GM12878 (cell line): ENCODE results near the gene ST6GALNAC3. TPM values are rescaled to one million over a fixed set of nuclear protein-coding genes. Genes with fewer than 3 reads are reported as not detected.

Source experiments
- ATAC-seq: fragments of 200-7000 bp; cut with Tn5 transposase; 3 replicates; pipeline ENCODE4 v1.9.1; 2020; ENCODE audit warnings: mild to moderate bottlenecking, moderate library complexity
- BruUV-seq: library from RNA; stranded (reverse); fragments of 400-500 nt; replicated peaks from 2 replicates; lab custom pipeline; 2021; lab: Mats Ljungman, UMichigan
- CTCF ChIA-PET: fragments of 300-600 bp; sonication (Branson Sonifier 250); formaldehyde crosslinking; extraction: SDS; loops from one replicate; lab custom pipeline; 2021; ENCODE audit warnings: inconsistent platforms; lab: Yijun Ruan, JAX
- POLR2A ChIA-PET: fragments of 350-600 bp; formaldehyde crosslinking; extraction: SDS; loops from one replicate; lab custom pipeline; 2021; ENCODE audit warnings: inconsistent platforms; lab: Charles Lee
- RAD21 ChIA-PET: fragments of 300-600 bp; sonication (Branson Sonifier 250); formaldehyde crosslinking; loops from one replicate; lab custom pipeline; 2023; ENCODE audit warnings: antibody characterized with exemption; ENCODE audit not compliant: unreplicated experiment; lab: Charles Lee
- SMC1A ChIA-PET: fragments of 300-600 bp; sonication (Branson Sonifier 250); formaldehyde crosslinking; loops from one replicate; lab custom pipeline; 2023; ENCODE audit not compliant: unreplicated experiment, uncharacterized antibody; lab: Charles Lee
- DNase-seq: peaks from one replicate; pipeline ENCODE4 v3.0.0-alpha.2; 2011; ENCODE audit warnings: low read depth, low spot score
- FAIRE-seq: peaks from 3 replicates; lab custom pipeline; 2011; peaks lifted over from hg19 to GRCh38; lab: Jason Lieb, UNC
- H2AFZ ChIP-seq: 2 replicates; pipeline ENCODE4 v1.6.0; 2011; ENCODE audit warnings: low read depth, low read length, control low read depth; ENCODE audit not compliant: control insufficient read depth
- H3K27ac ChIP-seq: 2 replicates; pipeline ENCODE4 v1.5.1; 2011; ENCODE audit warnings: control low read depth; ENCODE audit not compliant: control insufficient read depth, insufficient read depth
- H3K27me3 ChIP-seq, 2 experiments: replicated peaks in 1 of 2; 2 replicates each; pipeline versions ENCODE4 v1.6.0 to v1.6.1; 2011; ENCODE audit warnings: low read length in 1 of 2; ENCODE audit not compliant: control insufficient read depth in 2 of 2, insufficient read depth in 2 of 2
- H3K36me3 ChIP-seq, 2 experiments: 2 replicates each; pipeline ENCODE4 v1.5.1; 2011; ENCODE audit warnings: low read length in 1 of 2; ENCODE audit not compliant: control insufficient read depth in 2 of 2, insufficient read depth in 2 of 2
- H3K4me1 ChIP-seq: 2 replicates; pipeline ENCODE4 v1.6.1; 2011; ENCODE audit warnings: mild to moderate bottlenecking, low read length, moderate library complexity, mixed read lengths; ENCODE audit not compliant: control insufficient read depth, insufficient read depth
- H3K4me2 ChIP-seq: 2 replicates; pipeline ENCODE4 v1.6.0; 2011; ENCODE audit warnings: control low read depth; ENCODE audit not compliant: control insufficient read depth, insufficient read depth
- H3K4me3 ChIP-seq: fragments of 200-600 bp; sonication (generic); 2 replicates; pipeline ENCODE4 v1.5.1; 2016
- H3K79me2 ChIP-seq: 2 replicates; pipeline ENCODE4 v1.6.0; 2011; ENCODE audit warnings: low read length; ENCODE audit not compliant: control insufficient read depth, insufficient read depth
- H3K9ac ChIP-seq: 2 replicates; pipeline ENCODE4 v1.8.0; 2011; ENCODE audit warnings: low read length, control low read depth, mixed read lengths; ENCODE audit not compliant: control insufficient read depth, insufficient read depth
- H3K9me3 ChIP-seq: replicated peaks from 3 replicates; pipeline ENCODE4 v1.5.1; 2011; ENCODE audit warnings: mild to moderate bottlenecking, low read length; ENCODE audit not compliant: control insufficient read depth, insufficient read depth
- H4K20me1 ChIP-seq: 2 replicates; pipeline ENCODE4 v1.6.0; 2011; ENCODE audit not compliant: control insufficient read depth, insufficient read depth
- DPF2 ChIP-seq: fragments of 450-650 bp; IDR thresholded peaks from 2 replicates; pipeline ENCODE4 v1.6.1; 2017; ENCODE audit warnings: mild to moderate bottlenecking
- FOXK2 ChIP-seq: fragments of 450-650 bp; IDR thresholded peaks from 2 replicates; pipeline ENCODE4 v1.6.1; 2017; ENCODE audit warnings: mild to moderate bottlenecking, moderate library complexity
- HCFC1 ChIP-seq: fragments of 150-350 bp; IDR thresholded peaks from 2 replicates; pipeline ENCODE4 v1.6.1; 2014; ENCODE audit warnings: low read length
- HDAC6 ChIP-seq: fragments of 200-600 bp; sonication (generic); IDR thresholded peaks from one replicate; pipeline ENCODE4 v1.8.0; 2017; ENCODE audit warnings: antibody characterized with exemption; ENCODE audit not compliant: unreplicated experiment
- KDM1A ChIP-seq: fragments of 200-600 bp; sonication (generic); IDR thresholded peaks from 2 replicates; pipeline ENCODE4 v1.6.1; 2016; ENCODE audit warnings: borderline replicate concordance
- NBN ChIP-seq: fragments of 450-650 bp; IDR thresholded peaks from 2 replicates; pipeline ENCODE4 v1.6.1; 2016
- SIN3A ChIP-seq: IDR thresholded peaks from 2 replicates; pipeline ENCODE4 v1.6.1; 2012; ENCODE audit warnings: low read depth, low read length, improper control_type of control experiment
- STAT3 ChIP-seq: IDR thresholded peaks from 2 replicates; pipeline ENCODE4 v1.6.1; 2011; ENCODE audit warnings: low read depth, low read length, improper control_type of control experiment
- WGBS: methylation state at CpG from one replicate; pipeline ENCODE4 v1.1.6; 2016; ENCODE audit warnings: low lambda C conversion rate; ENCODE audit not compliant: insufficient replicate concordance, insufficient coverage; ENCODE audit errors: missing lambda C conversion rate; 5-methylcytosine and 5-hydroxymethylcytosine counted together
- in situ Hi-C: fragments of 300-500 bp; cut with MboI; formaldehyde crosslinking; loops from 9 replicates; pipeline ENCODE4 v1.14.3; 2018; ENCODE audit warnings: mixed read lengths
- intact Hi-C: fragments of 100-400 bp; cut with micrococcal nuclease; formaldehyde crosslinking; loops from one replicate; pipeline ENCODE4 v1.14.2; 2022; ENCODE audit not compliant: unreplicated experiment
- polyA plus RNA-seq, 11 experiments: library from polyadenylated mRNA; depleted of rRNA in 4 of 11; unstranded in 6 of 11; stranded (reverse) in 5 of 11; fragments of >200 nt; fragmentation: Nextera tagmentation in 4 of 11; fragmentation: Illumina TruSeq in 1 of 11; extraction: Ambion mirVana in 4 of 11; extraction: Trizol in 1 of 11; gene quantifications; 1 replicate in 1 of 11; 2 replicates in 10 of 11; pipeline versions ENCODE4 v1.2.1 to v1.2.3, GENCODE V29; 2011 to 2016; ENCODE audit warnings: inconsistent platforms in 2 of 11, missing spikeins in 2 of 11, low read depth in 1 of 11
- total RNA-seq, 4 experiments: library from RNA; depleted of rRNA in 3 of 4; stranded (reverse); fragments of >200 nt in 3 of 4; fragmentation: Illumina TruSeq in 1 of 4; extraction: Trizol in 1 of 4; gene quantifications; 2 replicates each; pipeline versions ENCODE4 v1.2.1 to v1.2.3, GENCODE V29; 2013 to 2021
- TF ChIP-seq, protein P1 (sequence below): fragments of 450-650 bp; IDR thresholded peaks from 2 replicates; pipeline ENCODE4 v1.6.1; 2017; ENCODE audit warnings: mild to moderate bottlenecking, low read depth, inconsistent platforms; ENCODE audit not compliant: poor library complexity, severe bottlenecking
- TF ChIP-seq, protein P2 (sequence below): fragments of 450-650 bp; IDR thresholded peaks from 2 replicates; pipeline ENCODE4 v1.6.1; 2018; ENCODE audit warnings: mild to moderate bottlenecking, low read depth, moderate library complexity; ENCODE audit not compliant: partially characterized antibody
- TF ChIP-seq, protein P3 (sequence below): IDR thresholded peaks from 2 replicates; pipeline ENCODE4 v1.6.1; 2011; ENCODE audit warnings: low read depth, mild to moderate bottlenecking, low read length, moderate library complexity, borderline replicate concordance; ENCODE audit errors: extremely low read depth
- TF ChIP-seq, protein P4 (sequence below): IDR thresholded peaks from 2 replicates; pipeline ENCODE4 v1.6.1; 2011; ENCODE audit warnings: borderline replicate concordance, low read depth, mild to moderate bottlenecking, moderate library complexity, low read length; ENCODE audit not compliant: insufficient read depth, poor library complexity, severe bottlenecking

Gene ST6GALNAC3
- total and polyA plus RNA-seq, 10 of the 15 experiments (the other 5 are each of a cell fraction or from before 2014, with no cell fraction given), result 0.04 to 0.68 (median 0.18) TPM; not detected in 3

DNA sequence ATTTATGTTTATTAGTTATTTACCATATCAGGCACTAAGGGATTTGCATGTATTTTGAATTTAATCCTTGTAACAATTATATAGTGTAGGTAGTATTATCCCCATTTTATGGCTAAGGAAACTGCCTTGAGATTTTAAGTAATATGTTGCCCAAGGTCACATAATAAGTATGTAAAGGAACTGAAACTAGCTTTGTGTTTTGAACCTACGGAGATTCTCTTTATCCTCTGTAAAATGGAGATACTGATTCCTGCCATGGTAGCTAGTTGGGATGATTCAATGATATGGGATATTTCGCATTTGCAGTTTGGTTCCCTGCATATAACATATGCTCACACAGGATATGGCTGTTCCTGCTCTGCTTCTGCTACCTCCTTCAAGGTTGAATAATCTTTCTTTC lies 144.3 kb downstream of the ST6GALNAC3 start (continued):
- TF ChIP-seq FOXK2 (no peak), DPF2 (no peak), HCFC1 (no peak), SIN3A (no peak), STAT3 (no peak), NBN (no peak), KDM1A (no peak)
- TF ChIP-seq, protein P1, sequence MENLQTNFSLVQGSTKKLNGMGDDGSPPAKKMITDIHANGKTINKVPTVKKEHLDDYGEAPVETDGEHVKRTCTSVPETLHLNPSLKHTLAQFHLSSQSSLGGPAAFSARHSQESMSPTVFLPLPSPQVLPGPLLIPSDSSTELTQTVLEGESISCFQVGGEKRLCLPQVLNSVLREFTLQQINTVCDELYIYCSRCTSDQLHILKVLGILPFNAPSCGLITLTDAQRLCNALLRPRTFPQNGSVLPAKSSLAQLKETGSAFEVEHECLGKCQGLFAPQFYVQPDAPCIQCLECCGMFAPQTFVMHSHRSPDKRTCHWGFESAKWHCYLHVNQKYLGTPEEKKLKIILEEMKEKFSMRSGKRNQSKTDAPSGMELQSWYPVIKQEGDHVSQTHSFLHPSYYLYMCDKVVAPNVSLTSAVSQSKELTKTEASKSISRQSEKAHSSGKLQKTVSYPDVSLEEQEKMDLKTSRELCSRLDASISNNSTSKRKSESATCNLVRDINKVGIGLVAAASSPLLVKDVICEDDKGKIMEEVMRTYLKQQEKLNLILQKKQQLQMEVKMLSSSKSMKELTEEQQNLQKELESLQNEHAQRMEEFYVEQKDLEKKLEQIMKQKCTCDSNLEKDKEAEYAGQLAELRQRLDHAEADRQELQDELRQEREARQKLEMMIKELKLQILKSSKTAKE, result no peak
- TF ChIP-seq, protein P2, sequence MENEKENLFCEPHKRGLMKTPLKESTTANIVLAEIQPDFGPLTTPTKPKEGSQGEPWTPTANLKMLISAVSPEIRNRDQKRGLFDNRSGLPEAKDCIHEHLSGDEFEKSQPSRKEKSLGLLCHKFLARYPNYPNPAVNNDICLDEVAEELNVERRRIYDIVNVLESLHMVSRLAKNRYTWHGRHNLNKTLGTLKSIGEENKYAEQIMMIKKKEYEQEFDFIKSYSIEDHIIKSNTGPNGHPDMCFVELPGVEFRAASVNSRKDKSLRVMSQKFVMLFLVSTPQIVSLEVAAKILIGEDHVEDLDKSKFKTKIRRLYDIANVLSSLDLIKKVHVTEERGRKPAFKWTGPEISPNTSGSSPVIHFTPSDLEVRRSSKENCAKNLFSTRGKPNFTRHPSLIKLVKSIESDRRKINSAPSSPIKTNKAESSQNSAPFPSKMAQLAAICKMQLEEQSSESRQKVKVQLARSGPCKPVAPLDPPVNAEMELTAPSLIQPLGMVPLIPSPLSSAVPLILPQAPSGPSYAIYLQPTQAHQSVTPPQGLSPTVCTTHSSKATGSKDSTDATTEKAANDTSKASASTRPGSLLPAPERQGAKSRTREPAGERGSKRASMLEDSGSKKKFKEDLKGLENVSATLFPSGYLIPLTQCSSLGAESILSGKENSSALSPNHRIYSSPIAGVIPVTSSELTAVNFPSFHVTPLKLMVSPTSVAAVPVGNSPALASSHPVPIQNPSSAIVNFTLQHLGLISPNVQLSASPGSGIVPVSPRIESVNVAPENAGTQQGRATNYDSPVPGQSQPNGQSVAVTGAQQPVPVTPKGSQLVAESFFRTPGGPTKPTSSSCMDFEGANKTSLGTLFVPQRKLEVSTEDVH, result no peak

DNA sequence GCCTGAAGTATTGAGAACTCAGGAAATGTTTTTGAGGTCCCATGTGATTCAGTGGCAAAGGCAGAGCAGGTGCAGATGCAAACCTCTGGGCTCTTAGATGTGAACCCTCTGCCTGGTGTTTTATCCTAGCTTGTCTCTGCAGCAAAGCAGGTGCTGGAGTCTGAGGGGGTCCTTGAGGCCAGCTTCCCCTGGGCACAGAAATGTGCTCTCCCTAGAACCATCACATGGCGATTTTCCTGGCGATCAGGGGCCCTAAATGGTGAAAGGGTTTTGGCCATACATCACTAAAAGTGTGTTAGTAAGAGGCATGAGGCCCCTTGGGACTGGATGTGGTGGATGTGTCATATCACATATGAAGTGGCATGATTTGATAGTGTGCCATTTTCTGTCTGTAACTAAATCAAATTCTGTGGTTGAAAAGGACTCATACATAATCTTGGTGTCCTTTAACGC lies 144.8 kb downstream of the ST6GALNAC3 start:
- H3K9ac ChIP-seq, result no peak overlapping the region
- BruUV-seq, result no TSS peak
- WGBS, result 0% methylated on average over 3 of the region's 3 CpGs
- no peak overlapping the region for H3K4me2 ChIP-seq
- no peaks in the 10 kb centered on the region for H4K20me1 ChIP-seq
- ATAC-seq (peak; percentile 68), FAIRE-seq (no peak), DNase-seq (no peak)
- no peaks in the 10 kb centered on the region for H3K36me3 ChIP-seq
- CTCF ChIA-PET, result no interaction called here
- H3K27me3 ChIP-seq, result no peaks in the 10 kb centered on the region
- RAD21 ChIA-PET, result no interaction called here
- intact Hi-C loops, result no loop called here
- H3K9me3 ChIP-seq, result no peaks in the 10 kb centered on the region
- H3K4me1 ChIP-seq, result no peaks in the 10 kb centered on the region
- no peak overlapping the region for H3K4me3 ChIP-seq
- POLR2A ChIA-PET, result no interaction called here
- H3K27ac ChIP-seq, result no peak overlapping the region
- in situ Hi-C loops, result no loop called here
- SMC1A ChIA-PET, result interaction anchor here (1.2 to 1.6 kb wide), 4 partner anchors 9 to 58 kb away, joined by 3 to 10 read pairs (median 3); no protein-coding TSS in a partner anchor
- TF ChIP-seq, protein P3, sequence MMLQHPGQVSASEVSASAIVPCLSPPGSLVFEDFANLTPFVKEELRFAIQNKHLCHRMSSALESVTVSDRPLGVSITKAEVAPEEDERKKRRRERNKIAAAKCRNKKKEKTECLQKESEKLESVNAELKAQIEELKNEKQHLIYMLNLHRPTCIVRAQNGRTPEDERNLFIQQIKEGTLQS, result no peak
- TF ChIP-seq, protein P4, sequence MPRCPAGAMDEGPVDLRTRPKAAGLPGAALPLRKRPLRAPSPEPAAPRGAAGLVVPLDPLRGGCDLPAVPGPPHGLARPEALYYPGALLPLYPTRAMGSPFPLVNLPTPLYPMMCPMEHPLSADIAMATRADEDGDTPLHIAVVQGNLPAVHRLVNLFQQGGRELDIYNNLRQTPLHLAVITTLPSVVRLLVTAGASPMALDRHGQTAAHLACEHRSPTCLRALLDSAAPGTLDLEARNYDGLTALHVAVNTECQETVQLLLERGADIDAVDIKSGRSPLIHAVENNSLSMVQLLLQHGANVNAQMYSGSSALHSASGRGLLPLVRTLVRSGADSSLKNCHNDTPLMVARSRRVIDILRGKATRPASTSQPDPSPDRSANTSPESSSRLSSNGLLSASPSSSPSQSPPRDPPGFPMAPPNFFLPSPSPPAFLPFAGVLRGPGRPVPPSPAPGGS, result no peak
- TF ChIP-seq HDAC6, result no peak
- no peak overlapping the region for H2AFZ ChIP-seq
- H3K79me2 ChIP-seq, result no peaks in the 10 kb centered on the region
